GM21786 (cell line): ENCODE measurements around the gene SMOC2.

ENCODE experiments used
- ATAC-seq: cut with Tn5 transposase; IDR thresholded peaks from one replicate; pipeline ENCODE4 v1.9.1; 2021; ENCODE audit not compliant: unreplicated experiment

Gene SMOC2

GRCh38 chr6:168440520-168441433, at the start of gene SMOC2:
Gene SMOC2 (plus strand): TSS chr6:168441184. CDS start chr6:168441371, 187 bp downstream.
- no peak for ATAC-seq

- ATAC-seq, result no peak
Measured at GRCh38 chr6:168393126-168393870, 47.7 kb upstream of the SMOC2 start.

- no peak for ATAC-seq
Measured at GRCh38 chr6:168394606-168395005, 46.4 kb upstream of the SMOC2 start.

- ATAC-seq, result no peak
Measured at GRCh38 chr6:168395983-168396382, 45.0 kb upstream of the SMOC2 start.

- no peak for ATAC-seq
Measured at GRCh38 chr6:168396561-168396960, 44.4 kb upstream of the SMOC2 start.

- no peak for ATAC-seq
Measured at GRCh38 chr6:168397012-168397411, 44.0 kb upstream of the SMOC2 start.

GRCh38 chr6:168400037-168400436, 40.9 kb upstream of the SMOC2 start:
- ATAC-seq, result no peak

GRCh38 chr6:168403370-168404005, 37.5 kb upstream of the SMOC2 start:
- ATAC-seq, result no peak

- ATAC-seq, result no peak
Measured at GRCh38 chr6:168404560-168404959, 36.4 kb upstream of the SMOC2 start.

GRCh38 chr6:168407842-168408241, 33.1 kb upstream of the SMOC2 start:
- no peak for ATAC-seq

GRCh38 chr6:168408504-168409136, 32.4 kb upstream of the SMOC2 start:
- no peak for ATAC-seq

- ATAC-seq, result no peak
Measured at GRCh38 chr6:168410035-168410434, 30.9 kb upstream of the SMOC2 start.

GRCh38 chr6:168410554-168411011, 30.4 kb upstream of the SMOC2 start:
- no peak for ATAC-seq

- no peak for ATAC-seq
Measured at GRCh38 chr6:168411130-168411529, 29.9 kb upstream of the SMOC2 start.

GRCh38 chr6:168411793-168412192, 29.2 kb upstream of the SMOC2 start:
- ATAC-seq, result no peak

GRCh38 chr6:168412456-168412855, 28.5 kb upstream of the SMOC2 start:
- no peak for ATAC-seq

- no peak for ATAC-seq
Measured at GRCh38 chr6:168413018-168413720, 27.8 kb upstream of the SMOC2 start.

GRCh38 chr6:168413856-168414255, 27.1 kb upstream of the SMOC2 start:
- ATAC-seq, result no peak

GRCh38 chr6:168414336-168415097, 26.5 kb upstream of the SMOC2 start:
- ATAC-seq, result no peak
